HL-60 (cell line): Measurements from ENCODE around the gene CCNJL.

ENCODE experiments used
- DNase-seq, 2 experiments: peaks; one replicate each; pipeline ENCODE4 v3.0.0-alpha.2; 2010 to 2020; ENCODE audit warnings: low read depth in 1 of 2, low spot score in 1 of 2
- H3K27ac ChIP-seq: fragments of 250-450 bp; sonication (Bioruptor Pico); replicated peaks from 2 replicates; pipeline ENCODE4 v1.5.1; 2020; ENCODE audit warnings: mild to moderate bottlenecking, moderate library complexity
- H3K27me3 ChIP-seq: fragments of 250-450 bp; sonication (Bioruptor Pico); 2 replicates; pipeline ENCODE4 v1.5.1; 2021; ENCODE audit warnings: mild to moderate bottlenecking, moderate library complexity; ENCODE audit not compliant: insufficient read depth, poor library complexity, severe bottlenecking
- H3K4me3 ChIP-seq: replicated peaks from 2 replicates; pipeline ENCODE4 v1.5.1; 2011; ENCODE audit warnings: mild to moderate bottlenecking, control low read depth, low read length; ENCODE audit not compliant: insufficient read depth
- GABPA ChIP-seq: IDR thresholded peaks from 2 replicates; pipeline ENCODE4 v1.6.1; 2012; ENCODE audit warnings: low read depth
- POLR2AphosphoS5 ChIP-seq: IDR thresholded peaks from 2 replicates; pipeline ENCODE4 v1.6.1; 2012; ENCODE audit warnings: low read depth
- SPI1 ChIP-seq: IDR thresholded peaks from 2 replicates; pipeline ENCODE4 v1.6.1; 2012; ENCODE audit warnings: low read depth, mild to moderate bottlenecking, borderline replicate concordance
- TF ChIP-seq, protein P1 (sequence below): IDR thresholded peaks from one replicate; pipeline ENCODE4 v1.5.1; 2011; ENCODE audit warnings: low read length, control low read depth, inconsistent platforms; ENCODE audit not compliant: insufficient read depth
- TF ChIP-seq, protein P2 (sequence below): IDR thresholded peaks from 2 replicates; pipeline ENCODE4 v1.6.1; 2012; ENCODE audit warnings: low read depth; ENCODE audit not compliant: insufficient replicate concordance

The CCNJL gene

DNA sequence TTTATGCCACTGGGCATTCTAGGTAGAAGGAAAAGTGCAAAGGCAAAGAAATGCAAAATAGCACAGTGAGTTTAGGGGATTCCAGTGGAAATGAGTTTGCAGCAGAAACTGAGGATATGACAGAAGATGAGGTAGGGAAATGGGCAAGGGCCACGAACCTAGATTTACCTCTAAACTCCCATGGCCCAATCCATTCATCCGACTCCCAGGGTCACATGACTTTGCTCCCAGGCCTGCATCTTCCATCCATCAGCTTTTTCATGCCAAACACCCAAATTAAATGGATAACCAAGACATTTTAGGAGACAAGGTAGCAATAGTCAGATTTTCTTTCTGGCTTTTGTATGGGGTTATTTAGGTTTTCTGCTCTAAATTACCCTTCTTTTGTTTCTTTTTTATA, 105.3 kb downstream of the CCNJL start:
- Histone ChIP-seq H3K27me3 (no peaks in the 10 kb centered on the region), H3K27ac (no peak overlapping the region), H3K4me3 (no peak overlapping the region)
- no peak for TF ChIP-seq SPI1
- TF ChIP-seq, protein P1, sequence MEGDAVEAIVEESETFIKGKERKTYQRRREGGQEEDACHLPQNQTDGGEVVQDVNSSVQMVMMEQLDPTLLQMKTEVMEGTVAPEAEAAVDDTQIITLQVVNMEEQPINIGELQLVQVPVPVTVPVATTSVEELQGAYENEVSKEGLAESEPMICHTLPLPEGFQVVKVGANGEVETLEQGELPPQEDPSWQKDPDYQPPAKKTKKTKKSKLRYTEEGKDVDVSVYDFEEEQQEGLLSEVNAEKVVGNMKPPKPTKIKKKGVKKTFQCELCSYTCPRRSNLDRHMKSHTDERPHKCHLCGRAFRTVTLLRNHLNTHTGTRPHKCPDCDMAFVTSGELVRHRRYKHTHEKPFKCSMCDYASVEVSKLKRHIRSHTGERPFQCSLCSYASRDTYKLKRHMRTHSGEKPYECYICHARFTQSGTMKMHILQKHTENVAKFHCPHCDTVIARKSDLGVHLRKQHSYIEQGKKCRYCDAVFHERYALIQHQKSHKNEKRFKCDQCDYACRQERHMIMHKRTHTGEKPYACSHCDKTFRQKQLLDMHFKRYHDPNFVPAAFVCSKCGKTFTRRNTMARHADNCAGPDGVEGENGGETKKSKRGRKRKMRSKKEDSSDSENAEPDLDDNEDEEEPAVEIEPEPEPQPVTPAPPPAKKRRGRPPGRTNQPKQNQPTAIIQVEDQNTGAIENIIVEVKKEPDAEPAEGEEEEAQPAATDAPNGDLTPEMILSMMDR, result no peak
- TF ChIP-seq, protein P2, sequence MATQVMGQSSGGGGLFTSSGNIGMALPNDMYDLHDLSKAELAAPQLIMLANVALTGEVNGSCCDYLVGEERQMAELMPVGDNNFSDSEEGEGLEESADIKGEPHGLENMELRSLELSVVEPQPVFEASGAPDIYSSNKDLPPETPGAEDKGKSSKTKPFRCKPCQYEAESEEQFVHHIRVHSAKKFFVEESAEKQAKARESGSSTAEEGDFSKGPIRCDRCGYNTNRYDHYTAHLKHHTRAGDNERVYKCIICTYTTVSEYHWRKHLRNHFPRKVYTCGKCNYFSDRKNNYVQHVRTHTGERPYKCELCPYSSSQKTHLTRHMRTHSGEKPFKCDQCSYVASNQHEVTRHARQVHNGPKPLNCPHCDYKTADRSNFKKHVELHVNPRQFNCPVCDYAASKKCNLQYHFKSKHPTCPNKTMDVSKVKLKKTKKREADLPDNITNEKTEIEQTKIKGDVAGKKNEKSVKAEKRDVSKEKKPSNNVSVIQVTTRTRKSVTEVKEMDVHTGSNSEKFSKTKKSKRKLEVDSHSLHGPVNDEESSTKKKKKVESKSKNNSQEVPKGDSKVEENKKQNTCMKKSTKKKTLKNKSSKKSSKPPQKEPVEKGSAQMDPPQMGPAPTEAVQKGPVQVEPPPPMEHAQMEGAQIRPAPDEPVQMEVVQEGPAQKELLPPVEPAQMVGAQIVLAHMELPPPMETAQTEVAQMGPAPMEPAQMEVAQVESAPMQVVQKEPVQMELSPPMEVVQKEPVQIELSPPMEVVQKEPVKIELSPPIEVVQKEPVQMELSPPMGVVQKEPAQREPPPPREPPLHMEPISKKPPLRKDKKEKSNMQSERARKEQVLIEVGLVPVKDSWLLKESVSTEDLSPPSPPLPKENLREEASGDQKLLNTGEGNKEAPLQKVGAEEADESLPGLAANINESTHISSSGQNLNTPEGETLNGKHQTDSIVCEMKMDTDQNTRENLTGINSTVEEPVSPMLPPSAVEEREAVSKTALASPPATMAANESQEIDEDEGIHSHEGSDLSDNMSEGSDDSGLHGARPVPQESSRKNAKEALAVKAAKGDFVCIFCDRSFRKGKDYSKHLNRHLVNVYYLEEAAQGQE, result no peak
- no peak for TF ChIP-seq GABPA
- TF ChIP-seq POLR2AphosphoS5, result no peak
- no peak for DNase-seq
